GM23338 (cell line): ENCODE results near the gene KCNMA1. TPM values are rescaled to one million over a fixed set of nuclear protein-coding genes. Genes with fewer than 3 reads are reported as not detected.

Source experiments
- ATAC-seq: fragments of 200-7000 bp; cut with Tn5 transposase; 3 replicates; pipeline ENCODE4 v1.9.1; 2020
- DNase-seq: peaks from one replicate; pipeline ENCODE4 v3.0.0-alpha.2; 2015; ENCODE audit warnings: low spot score
- H2AFZ ChIP-seq: fragments of 200-600 bp; sonication (generic); 2 replicates; pipeline ENCODE4 v1.8.0; 2016; ENCODE audit warnings: antibody characterized with exemption, mild to moderate bottlenecking, moderate library complexity
- H3F3A ChIP-seq: fragments of 200-600 bp; sonication (generic); replicated peaks from 2 replicates; pipeline ENCODE4 v1.8.0; 2017; ENCODE audit warnings: antibody characterized with exemption, mixed run types, low read depth
- H3K27ac ChIP-seq: fragments of 200-600 bp; sonication (generic); 2 replicates; pipeline ENCODE4 v1.6.1; 2016; ENCODE audit warnings: low read depth
- H3K27me3 ChIP-seq: fragments of 200-600 bp; sonication (generic); 2 replicates; pipeline ENCODE4 v1.8.0; 2016; ENCODE audit warnings: mild to moderate bottlenecking, mixed run types, moderate library complexity; ENCODE audit not compliant: insufficient read depth
- H3K36me3 ChIP-seq: fragments of 200-600 bp; sonication (generic); 2 replicates; pipeline ENCODE4 v1.8.0; 2016; ENCODE audit warnings: mild to moderate bottlenecking; ENCODE audit not compliant: insufficient read depth
- H3K4me1 ChIP-seq: fragments of 200-600 bp; sonication (generic); 2 replicates; pipeline ENCODE4 v1.8.0; 2016; ENCODE audit warnings: mild to moderate bottlenecking, moderate library complexity; ENCODE audit not compliant: insufficient read depth
- H3K4me2 ChIP-seq: fragments of 200-600 bp; sonication (generic); 2 replicates; pipeline ENCODE4 v1.7.1; 2017; ENCODE audit warnings: mixed run types
- H3K4me3 ChIP-seq: fragments of 200-600 bp; sonication (generic); 2 replicates; pipeline ENCODE4 v1.6.1; 2016; ENCODE audit warnings: mixed run types
- H3K79me2 ChIP-seq: fragments of 200-600 bp; sonication (generic); replicated peaks from 2 replicates; pipeline ENCODE4 v1.8.0; 2017; ENCODE audit warnings: mild to moderate bottlenecking; ENCODE audit not compliant: insufficient read depth
- H3K9me2 ChIP-seq: fragments of 200-600 bp; sonication (generic); 2 replicates; pipeline ENCODE4 v1.8.0; 2017; ENCODE audit not compliant: insufficient read depth
- H4K20me1 ChIP-seq: fragments of 200-600 bp; sonication (generic); replicated peaks from 2 replicates; pipeline ENCODE4 v1.8.0; 2017; ENCODE audit warnings: mild to moderate bottlenecking; ENCODE audit not compliant: insufficient read depth
- H3K27ac Mint-ChIP-seq: 2 replicates; pipeline ENCODE4 v1.8.0; 2020; ENCODE audit warnings: inconsistent platforms, mild to moderate bottlenecking, moderate library complexity, mixed read lengths
- H3K27me3 Mint-ChIP-seq: 3 replicates; pipeline ENCODE4 v1.8.0; 2022; ENCODE audit warnings: low read depth, mild to moderate bottlenecking, moderate library complexity, mixed read lengths, inconsistent platforms; ENCODE audit not compliant: insufficient read depth, poor library complexity
- H3K36me3 Mint-ChIP-seq: 3 replicates; pipeline ENCODE4 v1.8.0; 2021; ENCODE audit warnings: low read depth, mild to moderate bottlenecking, inconsistent platforms, moderate library complexity, mixed read lengths
- H3K4me1 Mint-ChIP-seq: 3 replicates; pipeline ENCODE4 v1.8.0; 2020; ENCODE audit warnings: mild to moderate bottlenecking, inconsistent platforms, mixed read lengths
- H3K4me3 Mint-ChIP-seq: 3 replicates; pipeline ENCODE4 v1.8.0; 2021; ENCODE audit warnings: moderate library complexity, mild to moderate bottlenecking, inconsistent platforms, mixed read lengths
- H3K9me3 Mint-ChIP-seq: 3 replicates; pipeline ENCODE4 v1.8.0; 2020; ENCODE audit warnings: moderate library complexity, mild to moderate bottlenecking, inconsistent platforms, mixed read lengths
- ETS1 ChIP-seq: IDR thresholded peaks from 2 replicates; pipeline ENCODE4 v1.6.1; 2016; ENCODE audit warnings: antibody characterized with exemption
- EZH2 ChIP-seq: fragments of 200-600 bp; sonication (generic); IDR thresholded peaks from one replicate; pipeline ENCODE4 v1.8.0; 2017; ENCODE audit warnings: antibody characterized with exemption, mild to moderate bottlenecking, low read depth; ENCODE audit not compliant: unreplicated experiment
- EZH2phosphoT487 ChIP-seq: fragments of 200-600 bp; sonication (generic); IDR thresholded peaks from one replicate; pipeline ENCODE4 v1.8.1; 2018; ENCODE audit warnings: antibody characterized with exemption; ENCODE audit not compliant: unreplicated experiment
- NANOG ChIP-seq: IDR thresholded peaks from 2 replicates; pipeline ENCODE4 v1.6.1; 2016; ENCODE audit warnings: antibody characterized with exemption, borderline replicate concordance
- REST ChIP-seq: IDR thresholded peaks from one replicate; pipeline ENCODE4 v1.6.1; 2018; ENCODE audit warnings: antibody characterized with exemption; ENCODE audit not compliant: unreplicated experiment
- STAT1 ChIP-seq: IDR thresholded peaks from one replicate; pipeline ENCODE4 v1.6.1; 2016; ENCODE audit warnings: antibody characterized with exemption; ENCODE audit not compliant: unreplicated experiment
- ZNF331 ChIP-seq: fragments of 250-450 bp; sonication (Bioruptor Pico); IDR thresholded peaks from 2 replicates; pipeline ENCODE4 v1.5.0; 2020; ENCODE audit warnings: low read depth, mild to moderate bottlenecking, moderate library complexity
- ZNF462 ChIP-seq: fragments of 250-450 bp; sonication (Bioruptor Pico); IDR thresholded peaks from 2 replicates; pipeline ENCODE4 v1.5.0; 2020; ENCODE audit warnings: mild to moderate bottlenecking, moderate library complexity
- polyA plus RNA-seq: library from polyadenylated mRNA; unstranded; fragments of >200 nt; fragmentation: Nextera tagmentation; extraction: Ambion mirVana; gene quantifications from 2 replicates; pipeline ENCODE4 v1.2.1, GENCODE V29; 2016
- total RNA-seq: library from RNA; depleted of rRNA; stranded (reverse); fragments of >200 nt; shearing (Covaris generic); gene quantifications from 2 replicates; pipeline ENCODE4 v1.2.3, GENCODE V29; 2014

KCNMA1 gene
- total and polyA plus RNA-seq, 2 experiments from 2014 or later: 8.2 to 9.0 TPM

- no peak for TF ChIP-seq STAT1
Observed at GRCh38 chr10:77602913-77603533, 34.6 kb downstream of the KCNMA1 start (continued).

- H3K79me2 ChIP-seq: no peaks in the 10 kb centered on the region
- no peak overlapping the region for H3K4me2 ChIP-seq
- Mint-ChIP-seq H3K4me3 (no peak overlapping the region), H3K27ac (no peak overlapping the region; the same call in 1 of the 2 replicates), H3K36me3 (no peaks in the 10 kb centered on the region), H3K4me1 (peaks cover 14% of the 10 kb centered on the region), H3K9me3 (no peaks in the 10 kb centered on the region), H3K27me3 (peaks cover 4% of the 10 kb centered on the region)
- DNase-seq (no peak), ATAC-seq (peak; percentile 15; the same call in 2 of the 3 replicates)
- no peaks in the 10 kb centered on the region for H3F3A ChIP-seq
- H3K4me3 ChIP-seq: no peak overlapping the region
- H2AFZ ChIP-seq: no peak overlapping the region
- H3K4me1 ChIP-seq: peaks cover 8% of the 10 kb centered on the region; the same call in 1 of the 2 replicates
- TF ChIP-seq EZH2: no peak
- H4K20me1 ChIP-seq: no peaks in the 10 kb centered on the region; the same call in 1 of the 2 replicates
- peaks cover 4% of the 10 kb centered on the region; the same call in 1 of the 2 replicates for H3K9me2 ChIP-seq
- no peak overlapping the region for H3K27ac ChIP-seq
- H3K36me3 ChIP-seq: no peaks in the 10 kb centered on the region
- H3K27me3 ChIP-seq: no peaks in the 10 kb centered on the region
Observed at GRCh38 chr10:77602231-77602912, 35.2 kb downstream of the KCNMA1 start.

- H2AFZ ChIP-seq: no peak overlapping the region
- Mint-ChIP-seq H3K27ac (no peak overlapping the region), H3K36me3 (no peaks in the 10 kb centered on the region), H3K9me3 (no peaks in the 10 kb centered on the region), H3K4me3 (no peak overlapping the region), H3K4me1 (peaks cover 14% of the 10 kb centered on the region), H3K27me3 (peaks cover 3% of the 10 kb centered on the region)
- no peak for ATAC-seq
- no peaks in the 10 kb centered on the region; the same call in 1 of the 2 replicates for H4K20me1 ChIP-seq
- H3K36me3 ChIP-seq: no peaks in the 10 kb centered on the region
- no peaks in the 10 kb centered on the region for H3K79me2 ChIP-seq
- H3K4me2 ChIP-seq: no peak overlapping the region
- H3K9me2 ChIP-seq: peaks cover 4% of the 10 kb centered on the region; the same call in 1 of the 2 replicates
- H3K4me1 ChIP-seq: peaks cover 8% of the 10 kb centered on the region; the same call in 1 of the 2 replicates
- H3K4me3 ChIP-seq: no peak overlapping the region
- no peak overlapping the region for H3K27ac ChIP-seq
- no peaks in the 10 kb centered on the region for H3F3A ChIP-seq
- no peaks in the 10 kb centered on the region for H3K27me3 ChIP-seq
- DNase-seq: no peak
- TF ChIP-seq ZNF462 (CRISPR knock-in tag): no peak
- no peak for TF ChIP-seq REST
- TF ChIP-seq NANOG: no peak
- no peak for TF ChIP-seq EZH2phosphoT487
- TF ChIP-seq ZNF331 (CRISPR knock-in tag): no peak
- TF ChIP-seq ETS1: no peak
Observed at GRCh38 chr10:77601488-77601887, 36.1 kb downstream of the KCNMA1 start.
